ENCODE results near the gene FAM20B. TPM values are rescaled to one million over a fixed set of nuclear protein-coding genes. Genes with fewer than 3 reads are reported as not detected.

The FAM20B gene
- total and polyA plus RNA-seq, 2 of the 8 experiments (the other 6 are each of a cell fraction or from before 2014, with no cell fraction given), result 8.3 to 36.6 TPM

GRCh38 chr1:179001451-179001850, 24.2 kb upstream of the FAM20B start:
- H3K14ac ChIP-seq (ENCODE audit: insufficient read length), result no peak overlapping the region
- ChIA-PET CTCF (ENCODE audit: partially characterized antibody) (interaction anchor here (1.0 to 6.5 kb wide), 10 partner anchors 15 to 471 kb away, joined by 3 to 92 read pairs (median 9); no protein-coding TSS in a partner anchor), POLR2A (ENCODE audit: partially characterized antibody) (no interaction called here)
- H3K23me2 ChIP-seq (ENCODE audit: low read depth, low read length), result no peaks in the 10 kb centered on the region
- no peak overlapping the region for H2BK12ac ChIP-seq (ENCODE audit: low read depth, low read length)
- H3K9me3 ChIP-seq (ENCODE audit: insufficient read depth in 2 of 2, low read depth in 1 of 2, low read length in 1 of 2), result no peaks in the 10 kb centered on the region
- no peak overlapping the region for H4K91ac ChIP-seq (replicated peaks; ENCODE audit: insufficient read length, low read length)
- H3K4me2 ChIP-seq (ENCODE audit: insufficient read depth in 1 of 2, low read depth in 2 of 2, low read length in 2 of 2), result no peak overlapping the region
- no peak overlapping the region for H3K4me3 ChIP-seq (ENCODE audit: extremely low read depth in 1 of 4, insufficient read depth in 2 of 4, low read depth in 3 of 4, low read length in 4 of 4)
- no peak overlapping the region for H3K23ac ChIP-seq (ENCODE audit: insufficient read length)
- H3K9ac ChIP-seq (replicated peaks in 1 of 4; ENCODE audit: extremely low read depth in 1 of 4, low read depth in 3 of 4, low read length in 3 of 4), result no peak overlapping the region
- H3K4me1 ChIP-seq (replicated peaks in 1 of 4; ENCODE audit: control insufficient read depth in 3 of 4, insufficient read depth in 4 of 4, low read length in 3 of 4), result no peaks in the 10 kb centered on the region
- no peak for DNase-seq (ENCODE audit: low read depth in 1 of 2, low spot score in 2 of 2)
- H3K4ac ChIP-seq (replicated peaks; ENCODE audit: insufficient read length, low read depth, low read length), result no peak overlapping the region
- H3K79me2 ChIP-seq (ENCODE audit: control insufficient read depth in 1 of 2, insufficient read depth in 2 of 2, low read length in 2 of 2), result no peaks in the 10 kb centered on the region
- H2BK5ac ChIP-seq (ENCODE audit: low read depth, low read length), result no peak overlapping the region
- 91% methylated on average over 1 of the region's 1 CpG; no CpG with 5 or more reads in 1 of the 2 experiments for WGBS, 2 experiments (ENCODE audit: extremely low coverage in 1 of 2, insufficient coverage in 1 of 2, insufficient read length in 1 of 2, insufficient replicate concordance in 2 of 2, low coverage in 1 of 2, low lambda C conversion rate in 2 of 2, missing lambda C conversion rate in 1 of 2)
- H4K5ac ChIP-seq (ENCODE audit: insufficient read length, low read depth, low read length), result peak overlapping the region; percentile 25
- FAIRE-seq, result no peak
- no peak overlapping the region for H2BK120ac ChIP-seq (replicated peaks; ENCODE audit: low read depth, low read length)
- H2BK20ac ChIP-seq (ENCODE audit: low read length), result no peak overlapping the region
- H3K79me1 ChIP-seq (ENCODE audit: low read depth, low read length), result no peaks in the 10 kb centered on the region
- TF ChIP-seq JUN (IDR thresholded peaks at IDR 0.05; ENCODE audit: low read depth, low read length), result no peak
- no peak for TF ChIP-seq EZH2 (IDR thresholded peaks at IDR 0.05; ENCODE audit: low read depth, low read length, severe bottlenecking)
- TF ChIP-seq SP2 (IDR thresholded peaks at IDR 0.05; ENCODE audit: low read length), result no peak
- TF ChIP-seq GTF2F1 (IDR thresholded peaks at IDR 0.05; ENCODE audit: borderline replicate concordance, low read depth, low read length), result no peak
- no peak for TF ChIP-seq SIRT6 (IDR thresholded peaks at IDR 0.05; ENCODE audit: low read length)
- TF ChIP-seq RNF2 (IDR thresholded peaks at IDR 0.05; ENCODE audit: borderline replicate concordance, low read depth, low read length, missing control alignments, poor library complexity, severe bottlenecking), result no peak
- no peak for TF ChIP-seq CREB1 (IDR thresholded peaks at IDR 0.05)
- no peak for TF ChIP-seq RAD21 (IDR thresholded peaks at IDR 0.05 in 1 of 2, conservative IDR thresholded peaks at IDR 0.05 in 1 of 2; ENCODE audit: low read depth in 2 of 2, low read length in 2 of 2)
- TF ChIP-seq TEAD4 (IDR thresholded peaks at IDR 0.05; ENCODE audit: low read depth, low read length), result no peak
- TF ChIP-seq RBBP5 (IDR thresholded peaks at IDR 0.05; ENCODE audit: borderline replicate concordance, low read depth, low read length), result no peak
- TF ChIP-seq HDAC6 (IDR thresholded peaks at IDR 0.05; ENCODE audit: low read depth, low read length), result no peak
- no peaks in the 10 kb centered on the region; a peak in 1 of 8 replicates for H3K36me3 ChIP-seq (ENCODE audit: control insufficient read depth in 2 of 4, insufficient read depth in 4 of 4, low read length in 3 of 4)
- H3K27me3 ChIP-seq (replicated peaks in 1 of 4; ENCODE audit: control insufficient read depth in 3 of 4, extremely low read depth in 1 of 4, insufficient read depth in 3 of 4, low read length in 3 of 4), result no peaks in the 10 kb centered on the region
- no peak overlapping the region for H3K56ac ChIP-seq (replicated peaks; ENCODE audit: insufficient read length, low read depth, low read length)
- H3K27ac ChIP-seq (ENCODE audit: low read depth, low read length), result no peak overlapping the region
- no peak overlapping the region for H2BK15ac ChIP-seq (ENCODE audit: low read length)
- no peak overlapping the region for H2AK5ac ChIP-seq (ENCODE audit: low read depth, low read length)
- H4K8ac ChIP-seq (ENCODE audit: extremely low read depth, insufficient read depth, low read length), result peak overlapping the region; percentile 46; the same call in 1 of the 2 replicates
- no peak overlapping the region for H2AFZ ChIP-seq (ENCODE audit: low read length)
- no peaks in the 10 kb centered on the region for H4K20me1 ChIP-seq (replicated peaks in 1 of 2; ENCODE audit: control insufficient read depth in 1 of 2, insufficient read depth in 2 of 2, low read length in 2 of 2)
- no peak overlapping the region for H3K18ac ChIP-seq (ENCODE audit: extremely low read depth, low read length)
